Measurements from ENCODE around the gene ATP6V1D. TPM values are rescaled to one million over a fixed set of nuclear protein-coding genes. Genes with fewer than 3 reads are reported as not detected.

ATP6V1D gene
- total RNA-seq, 1 donor from 2014 or later, result 61.6 TPM

GRCh38 chr14:67311868-67312267 is 47.7 kb downstream of the ATP6V1D start:
- Histone ChIP-seq H3K27me3 (ENCODE audit: control insufficient read depth in 3 of 3, insufficient read depth in 3 of 3, low read length in 3 of 3) (no peaks in the 10 kb centered on the region), H3K4me3 (ENCODE audit: low read length in 3 of 3) (no peak overlapping the region), H3K27ac (ENCODE audit: low read depth, low read length) (no peak overlapping the region), H3K9ac (ENCODE audit: low read depth in 1 of 3, low read length in 3 of 3) (no peak overlapping the region), H3K9me3 (ENCODE audit: control insufficient read depth in 3 of 3, low read length in 3 of 3) (no peaks in the 10 kb centered on the region), H3K4me1 (ENCODE audit: control insufficient read depth in 3 of 3, insufficient read depth in 3 of 3, low read length in 3 of 3) (no peaks in the 10 kb centered on the region), H3K36me3 (ENCODE audit: control insufficient read depth in 3 of 3, insufficient read depth in 3 of 3, low read length in 3 of 3) (peaks cover 3 to 17% (median 12%) of the 10 kb centered on the region in 3 donors)

Small RNA genes lying within 50 kb of the gene (small RNA-seq; reads per million reads assigned to genes)
- gene RF00019, result not detected

Other genes starting within 250 kb of the ATP6V1D start
- not detected for gene GARIN2, start 170.4 kb downstream of the ATP6V1D start, total RNA-seq
- 15.7 TPM for gene PALS1, start 118.4 kb downstream of the ATP6V1D start, total RNA-seq
- 92.4 TPM for gene EIF2S1, start 524 bp upstream of the ATP6V1D start, total RNA-seq
- gene PLEK2, start 52.4 kb upstream of the ATP6V1D start, total RNA-seq, result 3.7 TPM
- gene TMEM229B, start 128.9 kb upstream of the ATP6V1D start, total RNA-seq, result 0.52 TPM
- gene PLEKHH1, start 173.5 kb upstream of the ATP6V1D start, total RNA-seq, result 1.6 TPM
- gene PIGH, start 240.5 kb upstream of the ATP6V1D start, total RNA-seq, result 18.3 TPM

Measured in skeletal muscle tissue (tissue), 5 donors.